MV-4-11 (cell line): ENCODE data around the gene DNAH6.
A peak's percentile ranks its signal among the peaks of the same experiment; 100 is the strongest.

Experiments
- DNase-seq: peaks from one replicate; lab custom pipeline; 2025; lab: John Stamatoyannopoulos, UW

Gene DNAH6

GRCh38 chr2:84690225-84690624, 173.9 kb downstream of the DNAH6 start:
- no peak for DNase-seq

GRCh38 chr2:84694088-84694622, 177.9 kb downstream of the DNAH6 start:
- no peak for DNase-seq

- no peak for DNase-seq
Measured at GRCh38 chr2:84697895-84698294, 181.6 kb downstream of the DNAH6 start.

GRCh38 chr2:84700006-84700405, 183.7 kb downstream of the DNAH6 start:
- no peak for DNase-seq

GRCh38 chr2:84701880-84702279, 185.6 kb downstream of the DNAH6 start:
- DNase-seq, result no peak

- no peak for DNase-seq
Measured at GRCh38 chr2:84702941-84703340, 186.6 kb downstream of the DNAH6 start.

GRCh38 chr2:84703831-84704230, 187.5 kb downstream of the DNAH6 start:
- DNase-seq, result no peak

- no peak for DNase-seq
Measured at GRCh38 chr2:84704505-84705244, 188.4 kb downstream of the DNAH6 start.

- DNase-seq, result peak; percentile 55
Measured at GRCh38 chr2:84705858-84706257, 189.6 kb downstream of the DNAH6 start.

GRCh38 chr2:84708442-84708841, 192.1 kb downstream of the DNAH6 start:
- DNase-seq, result no peak

GRCh38 chr2:84711651-84712050, 195.4 kb downstream of the DNAH6 start:
- DNase-seq, result no peak

- no peak for DNase-seq
Measured at GRCh38 chr2:84713441-84713840, 197.1 kb downstream of the DNAH6 start.

GRCh38 chr2:84716564-84716963, 200.3 kb downstream of the DNAH6 start:
- no peak for DNase-seq

- DNase-seq, result no peak
Measured at GRCh38 chr2:84717302-84717701, 201.0 kb downstream of the DNAH6 start.

- DNase-seq, result no peak
Measured at GRCh38 chr2:84719434-84719833, 203.1 kb downstream of the DNAH6 start.

GRCh38 chr2:84723831-84724230, 207.5 kb downstream of the DNAH6 start:
- DNase-seq, result no peak

- DNase-seq, result no peak
Measured at GRCh38 chr2:84725717-84726116, 209.4 kb downstream of the DNAH6 start.

- DNase-seq, result no peak
Measured at GRCh38 chr2:84727315-84727714, 211.0 kb downstream of the DNAH6 start.

- DNase-seq, result no peak
Measured at GRCh38 chr2:84729224-84729623, 212.9 kb downstream of the DNAH6 start.

- DNase-seq, result no peak
Measured at GRCh38 chr2:84731185-84731584, 214.9 kb downstream of the DNAH6 start.

- no peak for DNase-seq
Measured at GRCh38 chr2:84732897-84733778, 216.8 kb downstream of the DNAH6 start.

- DNase-seq, result no peak
Measured at GRCh38 chr2:84735389-84735788, 219.1 kb downstream of the DNAH6 start.
